K562 (cell line): ENCODE data around the gene CACNA2D3. TPM values are rescaled to one million over a fixed set of nuclear protein-coding genes. Genes with fewer than 3 reads are reported as not detected.

Experiments used
- ATAC-seq: fragments of 200-7000 bp; cut with Tn5 transposase; 3 replicates; pipeline ENCODE4 v1.9.1; 2020; ENCODE audit warnings: moderate library complexity
- BruUV-seq: library from RNA; stranded (reverse); fragments of 400-500 nt; replicated peaks from 2 replicates; lab custom pipeline; 2021; lab: Mats Ljungman, UMichigan
- CTCF ChIA-PET: fragments of 300-600 bp; formaldehyde crosslinking; extraction: SDS; loops from one replicate; lab custom pipeline; 2021; ENCODE audit warnings: low intra/inter-chr PET ratio; lab: Yijun Ruan, JAX
- POLR2A ChIA-PET: fragments of 300-600, 350-650 bp; sonication (Branson Sonifier 250); formaldehyde crosslinking; extraction: SDS; loops from one replicate; lab custom pipeline; 2021; ENCODE audit warnings: antibody characterized with exemption, inconsistent platforms; lab: Yijun Ruan, JAX
- DNase-seq, 4 experiments: peaks; one replicate each; pipeline versions ENCODE4 v3.0.0 to v3.0.0-alpha.2; 2011 to 2018; ENCODE audit warnings: low spot score in 3 of 4, mixed read lengths in 3 of 4; ENCODE audit errors: extremely low read depth in 1 of 4
- FAIRE-seq: peaks from 2 replicates; lab custom pipeline; 2011; peaks lifted over from hg19 to GRCh38; lab: Jason Lieb, UNC
- H2AFZ ChIP-seq: 2 replicates; pipeline ENCODE4 v1.6.0; 2011; ENCODE audit warnings: low read depth, low read length, control low read depth, inconsistent platforms
- H3K27ac ChIP-seq: fragments of 200-600 bp; 3 replicates; pipeline ENCODE4 v1.8.0; 2011; ENCODE audit warnings: low read depth, mild to moderate bottlenecking, control low read depth, inconsistent platforms, low read length, moderate library complexity, mixed read lengths; ENCODE audit errors: extremely low read depth
- H3K27me3 ChIP-seq, 2 experiments: fragments of 300-600 bp in 1 of 2; 2 replicates in 1 of 2; 3 replicates in 1 of 2; pipeline versions ENCODE4 v1.6.0 to v1.8.0; 2011; ENCODE audit warnings: inconsistent platforms in 2 of 2, low read length in 2 of 2, mild to moderate bottlenecking in 1 of 2, mixed read lengths in 1 of 2, moderate library complexity in 1 of 2; ENCODE audit not compliant: control insufficient read depth in 2 of 2, insufficient read depth in 2 of 2
- H3K36me3 ChIP-seq: fragments of 300-600 bp; 3 replicates; pipeline ENCODE4 v1.8.0; 2011; ENCODE audit warnings: mild to moderate bottlenecking, low read length, inconsistent platforms; ENCODE audit not compliant: control insufficient read depth, insufficient read depth
- H3K4me1 ChIP-seq, 2 experiments: fragments of 200-600 bp in 1 of 2; replicated peaks in 1 of 2; 2 replicates in 1 of 2; 3 replicates in 1 of 2; pipeline versions ENCODE4 v1.5.1 to v1.8.0; 2011; ENCODE audit warnings: inconsistent platforms in 2 of 2, low read length in 2 of 2, mild to moderate bottlenecking in 1 of 2, mixed read lengths in 1 of 2, moderate library complexity in 1 of 2; ENCODE audit not compliant: control insufficient read depth in 2 of 2, insufficient read depth in 2 of 2
- H3K4me2 ChIP-seq: 2 replicates; pipeline ENCODE4 v1.6.1; 2011; ENCODE audit warnings: low read length, control low read depth, inconsistent platforms, mixed read lengths; ENCODE audit not compliant: insufficient read depth
- H3K4me3 ChIP-seq: fragments of 200-600 bp; sonication (generic), shearing (Covaris generic); 2 replicates; pipeline ENCODE4 v1.5.1; 2016; ENCODE audit warnings: control low read depth, inconsistent platforms
- H3K79me2 ChIP-seq: fragments of 200-600 bp; 3 replicates; pipeline ENCODE4 v1.8.0; 2011; ENCODE audit warnings: low read length, inconsistent platforms; ENCODE audit not compliant: control insufficient read depth, insufficient read depth
- H3K9ac ChIP-seq, 2 experiments: 2 replicates each; pipeline versions ENCODE4 v1.6.0 to v1.6.1; 2011; ENCODE audit warnings: low read depth in 2 of 2, low read length in 2 of 2, control low read depth in 1 of 2, inconsistent platforms in 1 of 2, mild to moderate bottlenecking in 1 of 2, mixed read lengths in 1 of 2; ENCODE audit not compliant: insufficient read depth in 1 of 2
- H3K9me1 ChIP-seq: one replicate; pipeline ENCODE4 v1.6.0; 2011; ENCODE audit warnings: inconsistent platforms, mild to moderate bottlenecking, low read length, moderate library complexity; ENCODE audit not compliant: control insufficient read depth, insufficient read depth
- H3K9me3 ChIP-seq: replicated peaks from 2 replicates; pipeline ENCODE4 v1.5.1; 2011; ENCODE audit warnings: low read depth, low read length, inconsistent platforms; ENCODE audit not compliant: control insufficient read depth, insufficient read depth
- H4K20me1 ChIP-seq: replicated peaks from 2 replicates; pipeline ENCODE4 v1.6.1; 2011; ENCODE audit warnings: low read length, inconsistent platforms, mixed read lengths; ENCODE audit not compliant: control insufficient read depth, insufficient read depth
- BMI1 ChIP-seq: fragments of 150-350 bp; IDR thresholded peaks from 2 replicates; pipeline ENCODE4 v1.6.1; 2014; ENCODE audit warnings: low read length
- BRCA1 ChIP-seq, 2 experiments: fragments of 450-650 bp in 1 of 2; sonication (generic) in 1 of 2; formaldehyde crosslinking in 1 of 2; IDR thresholded peaks; 2 replicates each; pipeline versions ENCODE4 v1.5.0 to v1.6.1; 2017 to 2020; ENCODE audit warnings: mild to moderate bottlenecking in 1 of 2, missing genetic modification reagents in 1 of 2
- CC2D1A ChIP-seq: fragments of 450-650 bp; IDR thresholded peaks from 2 replicates; pipeline ENCODE4 v1.6.1; 2017; ENCODE audit warnings: mild to moderate bottlenecking
- NUFIP1 ChIP-seq: fragments of 450-650 bp; IDR thresholded peaks from 2 replicates; pipeline ENCODE4 v1.6.1; 2018; ENCODE audit not compliant: partially characterized antibody
- SMARCC2 ChIP-seq: fragments of 450-650 bp; IDR thresholded peaks from 2 replicates; pipeline ENCODE4 v1.6.1; 2017; ENCODE audit warnings: antibody characterized with exemption, moderate library complexity, mild to moderate bottlenecking, low read depth
- TEAD2 ChIP-seq: fragments of 450-650 bp; IDR thresholded peaks from 2 replicates; pipeline ENCODE4 v1.6.1; 2016; ENCODE audit warnings: missing genetic modification characterization, control low read depth, missing compliant biosample characterization
- ZNF224 ChIP-seq: sonication (generic); formaldehyde crosslinking; IDR thresholded peaks from 2 replicates; pipeline ENCODE4 v1.8.0; 2022; ENCODE audit warnings: mild to moderate bottlenecking, missing genetic modification reagents
- WGBS: fragments of 100-300 bp; shearing (Covaris generic); methylation state at CpG from one replicate; pipeline ENCODE4 v1.1.6; 2016; ENCODE audit warnings: low coverage, mixed read lengths; ENCODE audit not compliant: insufficient coverage; ENCODE audit errors: missing lambda C conversion rate; 5-methylcytosine and 5-hydroxymethylcytosine counted together
- in situ Hi-C: fragments of 300-500 bp; cut with MboI; formaldehyde crosslinking; loops from 4 replicates; pipeline ENCODE4 v1.15.0; 2018; ENCODE audit warnings: inconsistent platforms, mixed read lengths
- intact Hi-C: fragments of 100-400 bp; cut with micrococcal nuclease; formaldehyde crosslinking; loops from 2 replicates; pipeline ENCODE4 v1.14.2; 2022
- polyA plus RNA-seq, 8 experiments: library from polyadenylated mRNA; depleted of rRNA in 4 of 8; stranded (reverse) in 5 of 8; unstranded in 3 of 8; fragments of >200 nt; fragmentation: Nextera tagmentation in 2 of 8; fragmentation: Illumina TruSeq in 1 of 8; extraction: Ambion mirVana in 2 of 8; extraction: Trizol in 1 of 8; gene quantifications; 2 replicates each; pipeline versions ENCODE4 v1.2.1 to v1.2.3, GENCODE V29; 2011 to 2014; ENCODE audit warnings: inconsistent platforms in 1 of 8, missing spikeins in 1 of 8
- total RNA-seq, 7 experiments: library from RNA; depleted of rRNA in 6 of 7; stranded (reverse); fragments of >200 nt in 6 of 7; fragmentation: Illumina TruSeq in 2 of 7; extraction: Trizol in 2 of 7; gene quantifications; 2 replicates each; pipeline versions ENCODE4 v1.2.1 to v1.2.3, GENCODE V29; 2011 to 2021; ENCODE audit warnings: low replicate concordance in 1 of 7
- TF ChIP-seq, protein P1 (sequence below): fragments of 450-650 bp; IDR thresholded peaks from 2 replicates; pipeline ENCODE4 v1.6.1; 2017; ENCODE audit warnings: antibody characterized with exemption
- TF ChIP-seq, protein P2 (sequence below): fragments of 450-650 bp; formaldehyde crosslinking; IDR thresholded peaks from 2 replicates; pipeline ENCODE4 v1.4.0; 2020; ENCODE audit warnings: mild to moderate bottlenecking

Gene CACNA2D3
- total and polyA plus RNA-seq, 9 of the 15 experiments (the other 6 are each of a cell fraction or from before 2014, with no cell fraction given) = 0.01 TPM; not detected in 8

DNA sequence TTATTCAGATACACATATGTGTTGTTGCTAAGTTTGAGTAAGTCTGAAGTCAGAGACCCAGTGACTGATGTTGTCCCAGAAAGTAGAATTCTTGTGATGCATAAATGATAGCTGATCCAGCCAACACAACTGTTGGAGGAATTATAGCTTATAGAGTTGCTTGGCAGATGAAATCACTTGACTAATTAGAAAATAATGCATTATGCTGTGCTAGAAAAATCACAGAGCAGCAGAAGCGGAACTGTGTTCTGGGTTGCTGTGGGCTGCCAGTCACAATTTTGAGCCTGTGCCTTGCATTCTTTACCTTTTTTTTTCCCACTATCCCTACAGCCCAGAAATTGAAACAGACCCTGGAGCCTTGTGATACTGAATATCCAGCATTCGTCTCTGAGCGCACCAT lies 895.5 kb downstream of the CACNA2D3 start:
- BruUV-seq = no TSS peak
- Histone ChIP-seq H3K27me3 (no peaks in the 10 kb centered on the region), H3K79me2 (no peaks in the 10 kb centered on the region), H3K27ac (no peak overlapping the region), H3K36me3 (no peaks in the 10 kb centered on the region), H3K9me1 (no peaks in the 10 kb centered on the region), H4K20me1 (no peaks in the 10 kb centered on the region; the same call in 1 of the 2 replicates), H3K4me1 (no peaks in the 10 kb centered on the region), H3K9me3 (no peaks in the 10 kb centered on the region), H3K4me3 (no peak overlapping the region)
- DNase-seq = no peak
- no peak for FAIRE-seq
- POLR2A ChIA-PET = no interaction called here
- WGBS = 0% methylated on average over 3 of the region's 3 CpGs
- CTCF ChIA-PET = no interaction called here
- in situ Hi-C loops (no loop called here), intact Hi-C loops (no loop called here)
- ATAC-seq = no peak
- TF ChIP-seq, protein P1, sequence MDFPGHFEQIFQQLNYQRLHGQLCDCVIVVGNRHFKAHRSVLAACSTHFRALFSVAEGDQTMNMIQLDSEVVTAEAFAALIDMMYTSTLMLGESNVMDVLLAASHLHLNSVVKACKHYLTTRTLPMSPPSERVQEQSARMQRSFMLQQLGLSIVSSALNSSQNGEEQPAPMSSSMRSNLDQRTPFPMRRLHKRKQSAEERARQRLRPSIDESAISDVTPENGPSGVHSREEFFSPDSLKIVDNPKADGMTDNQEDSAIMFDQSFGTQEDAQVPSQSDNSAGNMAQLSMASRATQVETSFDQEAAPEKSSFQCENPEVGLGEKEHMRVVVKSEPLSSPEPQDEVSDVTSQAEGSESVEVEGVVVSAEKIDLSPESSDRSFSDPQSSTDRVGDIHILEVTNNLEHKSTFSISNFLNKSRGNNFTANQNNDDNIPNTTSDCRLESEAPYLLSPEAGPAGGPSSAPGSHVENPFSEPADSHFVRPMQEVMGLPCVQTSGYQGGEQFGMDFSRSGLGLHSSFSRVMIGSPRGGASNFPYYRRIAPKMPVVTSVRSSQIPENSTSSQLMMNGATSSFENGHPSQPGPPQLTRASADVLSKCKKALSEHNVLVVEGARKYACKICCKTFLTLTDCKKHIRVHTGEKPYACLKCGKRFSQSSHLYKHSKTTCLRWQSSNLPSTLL = no peak
- no peak for TF ChIP-seq NUFIP1
- no peak for TF ChIP-seq BRCA1 (IDR thresholded peaks at IDR 0.05)
- no peak for TF ChIP-seq BRCA1 (CRISPR knock-in tag; IDR thresholded peaks at IDR 0.05)
- no peak for TF ChIP-seq ZNF224 (CRISPR knock-in tag)
- no peak for TF ChIP-seq BMI1
- no peak for TF ChIP-seq CC2D1A
- no peak for TF ChIP-seq SMARCC2
- no peak for TF ChIP-seq TEAD2 (tag)
- TF ChIP-seq, protein P2, sequence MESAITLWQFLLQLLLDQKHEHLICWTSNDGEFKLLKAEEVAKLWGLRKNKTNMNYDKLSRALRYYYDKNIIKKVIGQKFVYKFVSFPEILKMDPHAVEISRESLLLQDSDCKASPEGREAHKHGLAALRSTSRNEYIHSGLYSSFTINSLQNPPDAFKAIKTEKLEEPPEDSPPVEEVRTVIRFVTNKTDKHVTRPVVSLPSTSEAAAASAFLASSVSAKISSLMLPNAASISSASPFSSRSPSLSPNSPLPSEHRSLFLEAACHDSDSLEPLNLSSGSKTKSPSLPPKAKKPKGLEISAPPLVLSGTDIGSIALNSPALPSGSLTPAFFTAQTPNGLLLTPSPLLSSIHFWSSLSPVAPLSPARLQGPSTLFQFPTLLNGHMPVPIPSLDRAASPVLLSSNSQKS (CRISPR knock-in tag) = no peak
- TF ChIP-seq, all 486 proteins: peak for 0
- no peak overlapping the region for H3K4me2 ChIP-seq
- H3K9ac ChIP-seq = no peak overlapping the region
- H2AFZ ChIP-seq = no peak overlapping the region
